Testis (tissue), 3 donors: ENCODE measurements around the gene RDX. TPM values are rescaled to one million over a fixed set of nuclear protein-coding genes. Genes with fewer than 3 reads are reported as not detected.

Source experiments
- DNase-seq: peaks from one replicate; pipeline ENCODE4 v3.0.0-alpha.2; 2019
- H3K27ac ChIP-seq, 2 donors: fragments of 200-600 bp; sonication (generic); one replicate each; pipeline ENCODE4 v1.5.1; 2019
- H3K27me3 ChIP-seq: fragments of 200-600 bp; sonication (generic); one replicate; pipeline ENCODE4 v1.5.1; 2019
- H3K36me3 ChIP-seq: fragments of 200-600 bp; sonication (generic); one replicate; pipeline ENCODE4 v1.5.1; 2017; ENCODE audit warnings: low read depth; ENCODE audit errors: missing control alignments
- H3K4me1 ChIP-seq: fragments of 200-600 bp; sonication (generic); one replicate; pipeline ENCODE4 v1.5.1; 2019
- H3K4me3 ChIP-seq, 2 donors: fragments of 200-600 bp; sonication (generic); one replicate each; pipeline ENCODE4 v1.5.1; 2017 to 2019
- H3K9me3 ChIP-seq: fragments of 200-600 bp; sonication (generic); one replicate; pipeline ENCODE4 v1.5.1; 2017
- POLR2A ChIP-seq: fragments of 450-650 bp; IDR thresholded peaks from one replicate; pipeline ENCODE4 v1.6.1; 2017; ENCODE audit warnings: antibody characterized with exemption, mild to moderate bottlenecking, moderate library complexity
- WGBS, 2 donors: methylation state at CpG; one replicate each; pipeline ENCODE4 v1.1.5; 2018; 5-methylcytosine and 5-hydroxymethylcytosine counted together
- intact Hi-C: fragments of 100-400 bp; cut with DNase I; formaldehyde crosslinking; loops from one replicate; pipeline ENCODE4 v1.15.1; 2023; ENCODE audit warnings: low total_unique reads
- polyA plus RNA-seq: library from polyadenylated mRNA; stranded (reverse); fragments of 350-450 nt; fragmentation: Illumina TruSeq; extraction: RNeasy Lipid Tissue Mini Kit (QIAGEN cat#74804); gene quantifications from one replicate; pipeline ENCODE4 v1.2.3, GENCODE V29; 2014; ENCODE audit warnings: low read depth, low replicate concordance; ENCODE audit not compliant: insufficient read depth
- total RNA-seq, 2 donors: library from RNA; depleted of rRNA; stranded (reverse); fragments of >200 nt; gene quantifications; one replicate each; pipeline ENCODE4 v1.2.3, GENCODE V29; 2016
- TF ChIP-seq, protein P1 (sequence below), 3 experiments: fragments of 450-650 bp in 2 of 3; fragments of 200-600 bp in 1 of 3; sonication (generic) in 1 of 3; IDR thresholded peaks; one replicate each; pipeline ENCODE4 v1.5.1; 2016 to 2019; ENCODE audit warnings: antibody characterized with exemption in 3 of 3, mild to moderate bottlenecking in 2 of 3, moderate library complexity in 1 of 3

The RDX gene
- total and polyA plus RNA-seq, 3 donors from 2014 or later = 39.8 to 170 (median 144) TPM

DNA sequence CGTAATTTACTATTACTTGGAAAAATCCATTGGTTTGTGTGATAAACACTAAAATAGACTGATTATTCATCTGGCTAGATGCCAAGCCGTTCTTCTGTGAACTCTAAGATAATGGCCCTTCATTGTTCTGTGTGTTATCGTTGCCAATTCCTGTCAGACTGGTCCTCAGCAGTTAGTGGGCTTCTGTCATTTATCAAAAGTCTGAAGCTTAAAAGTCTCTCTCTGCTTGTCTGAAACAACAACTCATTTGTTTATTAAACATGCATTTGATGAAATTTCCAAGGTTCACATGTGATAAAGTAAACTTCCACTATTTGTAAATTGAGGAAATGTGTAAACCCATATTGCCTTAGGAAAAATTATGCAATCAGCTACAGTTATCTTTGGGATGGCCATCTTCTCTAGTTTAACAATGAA, 21.1 kb upstream of the RDX start:
- H3K9me3 ChIP-seq = no peaks in the 10 kb centered on the region
- no peak for DNase-seq
- H3K36me3 ChIP-seq = no peaks in the 10 kb centered on the region
- TF ChIP-seq, protein P1, sequence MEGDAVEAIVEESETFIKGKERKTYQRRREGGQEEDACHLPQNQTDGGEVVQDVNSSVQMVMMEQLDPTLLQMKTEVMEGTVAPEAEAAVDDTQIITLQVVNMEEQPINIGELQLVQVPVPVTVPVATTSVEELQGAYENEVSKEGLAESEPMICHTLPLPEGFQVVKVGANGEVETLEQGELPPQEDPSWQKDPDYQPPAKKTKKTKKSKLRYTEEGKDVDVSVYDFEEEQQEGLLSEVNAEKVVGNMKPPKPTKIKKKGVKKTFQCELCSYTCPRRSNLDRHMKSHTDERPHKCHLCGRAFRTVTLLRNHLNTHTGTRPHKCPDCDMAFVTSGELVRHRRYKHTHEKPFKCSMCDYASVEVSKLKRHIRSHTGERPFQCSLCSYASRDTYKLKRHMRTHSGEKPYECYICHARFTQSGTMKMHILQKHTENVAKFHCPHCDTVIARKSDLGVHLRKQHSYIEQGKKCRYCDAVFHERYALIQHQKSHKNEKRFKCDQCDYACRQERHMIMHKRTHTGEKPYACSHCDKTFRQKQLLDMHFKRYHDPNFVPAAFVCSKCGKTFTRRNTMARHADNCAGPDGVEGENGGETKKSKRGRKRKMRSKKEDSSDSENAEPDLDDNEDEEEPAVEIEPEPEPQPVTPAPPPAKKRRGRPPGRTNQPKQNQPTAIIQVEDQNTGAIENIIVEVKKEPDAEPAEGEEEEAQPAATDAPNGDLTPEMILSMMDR (IDR thresholded peaks at IDR 0.05) = no peak
- no peak for TF ChIP-seq POLR2A
- peaks cover 16% of the 10 kb centered on the region for H3K4me1 ChIP-seq
- 29 to 30% methylated on average over 3 of the region's 3 CpGs for WGBS, 2 donors
- peaks cover 3% of the 10 kb centered on the region for H3K27me3 ChIP-seq
- intact Hi-C loops = no loop called here
- no peak overlapping the region for H3K4me3 ChIP-seq
- peak overlapping the region in 1 of 2 donors; percentile 32 for H3K27ac ChIP-seq

DNA sequence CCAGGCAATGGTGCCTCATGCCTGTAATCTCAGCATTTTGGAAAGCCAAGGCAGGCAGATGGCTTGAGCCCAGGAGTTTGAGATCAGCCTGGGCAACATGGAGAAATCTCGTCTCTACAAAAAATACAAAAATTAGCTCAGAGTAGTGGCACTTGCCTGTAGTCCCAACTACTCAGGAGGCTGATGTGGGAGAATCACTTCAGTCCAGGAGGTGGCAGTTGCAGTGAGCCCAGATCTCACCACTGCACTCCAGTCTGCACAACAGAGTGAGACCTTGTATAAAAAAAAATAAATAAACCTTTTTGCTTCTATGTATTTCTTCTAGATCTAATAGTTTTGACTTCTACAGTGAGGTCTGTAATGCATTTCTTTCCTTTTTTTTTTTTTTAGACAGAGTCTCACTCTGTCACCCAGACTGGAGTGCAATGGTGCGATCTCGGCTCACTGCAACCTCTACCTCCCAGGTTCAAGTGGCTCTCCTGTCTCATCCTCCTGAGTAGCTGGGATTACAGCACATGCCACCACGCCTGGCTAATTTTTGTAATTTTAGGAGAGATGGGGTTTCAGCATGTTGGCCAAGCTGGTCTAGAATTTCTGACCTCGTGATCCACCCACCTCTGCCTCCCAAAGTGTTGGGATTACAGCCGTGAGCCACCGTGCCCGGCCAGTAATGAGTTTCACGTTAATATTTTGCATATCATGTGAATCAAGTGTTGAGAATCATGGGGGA, 18.1 kb upstream of the RDX start:
- no peak overlapping the region for H3K4me3 ChIP-seq
- H3K27ac ChIP-seq = no peak overlapping the region
- 93 to 94% methylated on average over 9 of the region's 9 CpGs for WGBS, 2 donors
- DNase-seq = no peak
- H3K27me3 ChIP-seq = peaks cover 3% of the 10 kb centered on the region
- TF ChIP-seq, protein P1 (IDR thresholded peaks at IDR 0.05) = no peak
- intact Hi-C loops = no loop called here
- no peaks in the 10 kb centered on the region for H3K36me3 ChIP-seq
- no peaks in the 10 kb centered on the region for H3K9me3 ChIP-seq
- peaks cover 14% of the 10 kb centered on the region for H3K4me1 ChIP-seq

GRCh38 chr11:110312670-110313069, 16.3 kb upstream of the RDX start:
- H3K9me3 ChIP-seq = no peaks in the 10 kb centered on the region
- H3K4me3 ChIP-seq = no peak overlapping the region
- intact Hi-C loops = no loop called here
- peaks cover 7% of the 10 kb centered on the region for H3K4me1 ChIP-seq
- peaks cover 3% of the 10 kb centered on the region for H3K27me3 ChIP-seq
- no peaks in the 10 kb centered on the region for H3K36me3 ChIP-seq
- TF ChIP-seq POLR2A = no peak
- TF ChIP-seq, protein P1 (IDR thresholded peaks at IDR 0.05) = no peak
- DNase-seq = no peak
- no peak overlapping the region for H3K27ac ChIP-seq

DNA sequence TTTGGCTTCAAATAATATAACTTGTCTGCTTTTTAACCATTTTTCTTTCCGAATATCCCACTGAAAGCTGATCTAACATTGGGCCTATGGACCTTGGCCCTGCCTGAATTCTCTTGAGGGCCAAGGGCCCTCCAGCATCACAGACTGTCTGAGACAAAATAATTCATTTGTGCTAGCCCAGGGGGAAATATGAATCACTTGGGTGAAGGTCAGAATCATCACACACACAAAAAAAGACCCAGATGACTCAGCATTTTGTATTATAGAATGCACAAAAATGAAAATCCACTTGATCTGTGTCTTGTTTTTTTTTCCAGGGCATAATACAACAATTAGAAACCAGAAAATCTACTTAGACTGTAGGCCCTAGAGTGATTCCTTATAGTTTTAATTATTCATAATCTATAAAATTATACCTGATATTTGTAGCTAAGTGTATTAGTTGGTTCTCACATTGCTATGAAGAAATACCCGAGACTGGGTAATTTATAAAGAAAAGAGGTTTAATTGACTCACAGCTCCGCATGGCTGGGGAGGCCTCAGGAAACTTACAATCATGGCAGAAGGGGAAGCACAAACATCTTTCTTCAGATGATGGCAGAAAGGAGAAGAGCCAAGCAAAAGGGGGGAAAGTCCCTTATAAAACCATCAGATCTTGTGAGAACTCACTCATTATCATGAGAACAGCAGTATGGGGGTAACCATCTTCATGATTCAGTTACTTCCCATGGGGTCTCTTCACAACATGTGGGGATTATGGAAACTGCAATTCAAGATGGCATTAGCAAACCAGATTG, 15.6 kb upstream of the RDX start:
- TF ChIP-seq, protein P1 (IDR thresholded peaks at IDR 0.05) = no peak
- no peak for TF ChIP-seq POLR2A
- H3K27ac ChIP-seq = peak overlapping the region in 1 of 2 donors; percentile 38
- no peaks in the 10 kb centered on the region for H3K36me3 ChIP-seq
- H3K27me3 ChIP-seq = no peaks in the 10 kb centered on the region
- no peak overlapping the region for H3K4me3 ChIP-seq
- WGBS, 2 donors = 71 to 92% methylated on average over 3 of the region's 3 CpGs
- intact Hi-C loops = no loop called here
- peaks cover 4% of the 10 kb centered on the region for H3K4me1 ChIP-seq
- DNase-seq = no peak
- no peaks in the 10 kb centered on the region for H3K9me3 ChIP-seq
